Measurements from ENCODE around the gene MMD2. TPM values are rescaled to one million over a fixed set of nuclear protein-coding genes. Genes with fewer than 3 reads are reported as not detected.

Gene MMD2
- total and polyA plus RNA-seq, 2 experiments from 2014 or later: 0.11 to 0.38 TPM

DNA sequence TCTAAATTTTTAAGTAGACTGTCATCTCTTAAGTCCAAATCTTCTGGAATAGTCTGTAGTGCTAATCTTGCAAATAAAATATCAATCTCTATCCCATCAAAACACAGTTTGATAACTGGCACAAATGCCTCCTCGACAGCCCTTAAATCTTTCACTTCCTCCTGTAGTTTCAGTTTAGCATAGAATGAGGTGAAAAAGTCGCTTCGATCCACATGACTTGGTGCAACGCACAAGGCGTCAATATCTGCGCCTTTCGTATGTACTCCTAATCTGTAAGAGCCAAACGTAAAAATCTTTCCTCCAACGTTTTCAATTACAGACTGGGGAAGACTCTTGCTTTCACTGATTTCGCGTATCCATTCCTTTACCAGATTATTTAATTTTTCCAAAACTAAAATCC lies 97.8 kb downstream of the MMD2 start (continued):
- TF ChIP-seq, protein P1, sequence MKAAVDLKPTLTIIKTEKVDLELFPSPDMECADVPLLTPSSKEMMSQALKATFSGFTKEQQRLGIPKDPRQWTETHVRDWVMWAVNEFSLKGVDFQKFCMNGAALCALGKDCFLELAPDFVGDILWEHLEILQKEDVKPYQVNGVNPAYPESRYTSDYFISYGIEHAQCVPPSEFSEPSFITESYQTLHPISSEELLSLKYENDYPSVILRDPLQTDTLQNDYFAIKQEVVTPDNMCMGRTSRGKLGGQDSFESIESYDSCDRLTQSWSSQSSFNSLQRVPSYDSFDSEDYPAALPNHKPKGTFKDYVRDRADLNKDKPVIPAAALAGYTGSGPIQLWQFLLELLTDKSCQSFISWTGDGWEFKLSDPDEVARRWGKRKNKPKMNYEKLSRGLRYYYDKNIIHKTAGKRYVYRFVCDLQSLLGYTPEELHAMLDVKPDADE (IDR thresholded peaks at IDR 0.05): no peak
- TF ChIP-seq EZH2 (IDR thresholded peaks at IDR 0.05; ENCODE audit: low read depth, unreplicated experiment) (no peak), CREB1 (CRISPR knock-in tag; IDR thresholded peaks at IDR 0.05; ENCODE audit: low read depth) (no peak)

GRCh38 chr7:4857189-4857588 lies 101.8 kb downstream of the MMD2 start:
- H3K27me3 Mint-ChIP-seq (ENCODE audit: insufficient read depth, low read depth, poor library complexity): peaks cover 5% of the 10 kb centered on the region
- no peak overlapping the region for H3K27ac Mint-ChIP-seq
- Histone ChIP-seq H3K4me3 (no peak overlapping the region), H3K9me2 (ENCODE audit: insufficient read depth) (no peaks in the 10 kb centered on the region), H4K20me1 (replicated peaks; ENCODE audit: insufficient read depth) (no peaks in the 10 kb centered on the region; the same call in 1 of the 2 replicates), H3K36me3 (ENCODE audit: insufficient read depth) (no peaks in the 10 kb centered on the region), H2AFZ (no peak overlapping the region), H3K4me1 (ENCODE audit: insufficient read depth) (no peaks in the 10 kb centered on the region), H3F3A (replicated peaks; ENCODE audit: low read depth) (no peaks in the 10 kb centered on the region), H3K27me3 (ENCODE audit: insufficient read depth) (peaks cover 9% of the 10 kb centered on the region; the same call in 1 of the 2 replicates), H3K79me2 (replicated peaks; ENCODE audit: insufficient read depth) (no peaks in the 10 kb centered on the region), H3K27ac (ENCODE audit: low read depth) (no peak overlapping the region), H3K4me2 (no peak overlapping the region)
- H3K4me3 Mint-ChIP-seq: no peak overlapping the region
- DNase-seq (ENCODE audit: low spot score) (no peak), ATAC-seq (no peak)
- no peaks in the 10 kb centered on the region for H3K4me1 Mint-ChIP-seq
- H3K36me3 Mint-ChIP-seq (ENCODE audit: low read depth): no peaks in the 10 kb centered on the region
- H3K9me3 Mint-ChIP-seq: peaks cover 6% of the 10 kb centered on the region
- no peak for TF ChIP-seq STAT1 (IDR thresholded peaks at IDR 0.05; ENCODE audit: unreplicated experiment)
- no peak for TF ChIP-seq NANOG (IDR thresholded peaks at IDR 0.05; ENCODE audit: borderline replicate concordance)
- TF ChIP-seq CREB1 (CRISPR knock-in tag; IDR thresholded peaks at IDR 0.05; ENCODE audit: low read depth): no peak
- no peak for TF ChIP-seq ZNF331 (CRISPR knock-in tag; IDR thresholded peaks at IDR 0.05; ENCODE audit: low read depth)
- no peak for TF ChIP-seq EZH2 (IDR thresholded peaks at IDR 0.05; ENCODE audit: low read depth, unreplicated experiment)
- TF ChIP-seq, protein P2, sequence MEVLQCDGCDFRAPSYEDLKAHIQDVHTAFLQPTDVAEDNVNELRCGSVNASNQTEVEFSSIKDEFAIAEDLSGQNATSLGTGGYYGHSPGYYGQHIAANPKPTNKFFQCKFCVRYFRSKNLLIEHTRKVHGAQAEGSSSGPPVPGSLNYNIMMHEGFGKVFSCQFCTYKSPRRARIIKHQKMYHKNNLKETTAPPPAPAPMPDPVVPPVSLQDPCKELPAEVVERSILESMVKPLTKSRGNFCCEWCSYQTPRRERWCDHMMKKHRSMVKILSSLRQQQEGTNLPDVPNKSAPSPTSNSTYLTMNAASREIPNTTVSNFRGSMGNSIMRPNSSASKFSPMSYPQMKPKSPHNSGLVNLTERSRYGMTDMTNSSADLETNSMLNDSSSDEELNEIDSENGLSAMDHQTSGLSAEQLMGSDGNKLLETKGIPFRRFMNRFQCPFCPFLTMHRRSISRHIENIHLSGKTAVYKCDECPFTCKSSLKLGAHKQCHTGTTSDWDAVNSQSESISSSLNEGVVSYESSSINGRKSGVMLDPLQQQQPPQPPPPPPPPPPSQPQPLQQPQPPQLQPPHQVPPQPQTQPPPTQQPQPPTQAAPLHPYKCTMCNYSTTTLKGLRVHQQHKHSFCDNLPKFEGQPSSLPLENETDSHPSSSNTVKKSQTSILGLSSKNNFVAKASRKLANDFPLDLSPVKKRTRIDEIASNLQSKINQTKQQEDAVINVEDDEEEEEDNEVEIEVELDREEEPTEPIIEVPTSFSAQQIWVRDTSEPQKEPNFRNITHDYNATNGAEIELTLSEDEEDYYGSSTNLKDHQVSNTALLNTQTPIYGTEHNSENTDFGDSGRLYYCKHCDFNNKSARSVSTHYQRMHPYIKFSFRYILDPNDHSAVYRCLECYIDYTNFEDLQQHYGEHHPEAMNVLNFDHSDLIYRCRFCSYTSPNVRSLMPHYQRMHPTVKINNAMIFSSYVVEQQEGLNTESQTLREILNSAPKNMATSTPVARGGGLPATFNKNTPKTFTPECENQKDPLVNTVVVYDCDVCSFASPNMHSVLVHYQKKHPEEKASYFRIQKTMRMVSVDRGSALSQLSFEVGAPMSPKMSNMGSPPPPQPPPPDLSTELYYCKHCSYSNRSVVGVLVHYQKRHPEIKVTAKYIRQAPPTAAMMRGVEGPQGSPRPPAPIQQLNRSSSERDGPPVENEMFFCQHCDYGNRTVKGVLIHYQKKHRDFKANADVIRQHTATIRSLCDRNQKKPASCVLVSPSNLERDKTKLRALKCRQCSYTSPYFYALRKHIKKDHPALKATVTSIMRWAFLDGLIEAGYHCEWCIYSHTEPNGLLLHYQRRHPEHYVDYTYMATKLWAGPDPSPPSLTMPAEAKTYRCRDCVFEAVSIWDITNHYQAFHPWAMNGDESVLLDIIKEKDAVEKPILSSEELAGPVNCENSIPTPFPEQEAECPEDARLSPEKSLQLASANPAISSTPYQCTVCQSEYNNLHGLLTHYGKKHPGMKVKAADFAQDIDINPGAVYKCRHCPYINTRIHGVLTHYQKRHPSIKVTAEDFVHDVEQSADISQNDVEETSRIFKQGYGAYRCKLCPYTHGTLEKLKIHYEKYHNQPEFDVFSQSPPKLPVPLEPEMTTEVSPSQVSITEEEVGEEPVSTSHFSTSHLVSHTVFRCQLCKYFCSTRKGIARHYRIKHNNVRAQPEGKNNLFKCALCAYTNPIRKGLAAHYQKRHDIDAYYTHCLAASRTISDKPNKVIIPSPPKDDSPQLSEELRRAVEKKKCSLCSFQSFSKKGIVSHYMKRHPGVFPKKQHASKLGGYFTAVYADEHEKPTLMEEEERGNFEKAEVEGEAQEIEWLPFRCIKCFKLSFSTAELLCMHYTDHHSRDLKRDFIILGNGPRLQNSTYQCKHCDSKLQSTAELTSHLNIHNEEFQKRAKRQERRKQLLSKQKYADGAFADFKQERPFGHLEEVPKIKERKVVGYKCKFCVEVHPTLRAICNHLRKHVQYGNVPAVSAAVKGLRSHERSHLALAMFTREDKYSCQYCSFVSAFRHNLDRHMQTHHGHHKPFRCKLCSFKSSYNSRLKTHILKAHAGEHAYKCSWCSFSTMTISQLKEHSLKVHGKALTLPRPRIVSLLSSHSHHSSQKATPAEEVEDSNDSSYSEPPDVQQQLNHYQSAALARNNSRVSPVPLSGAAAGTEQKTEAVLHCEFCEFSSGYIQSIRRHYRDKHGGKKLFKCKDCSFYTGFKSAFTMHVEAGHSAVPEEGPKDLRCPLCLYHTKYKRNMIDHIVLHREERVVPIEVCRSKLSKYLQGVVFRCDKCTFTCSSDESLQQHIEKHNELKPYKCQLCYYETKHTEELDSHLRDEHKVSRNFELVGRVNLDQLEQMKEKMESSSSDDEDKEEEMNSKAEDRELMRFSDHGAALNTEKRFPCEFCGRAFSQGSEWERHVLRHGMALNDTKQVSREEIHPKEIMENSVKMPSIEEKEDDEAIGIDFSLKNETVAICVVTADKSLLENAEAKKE (CRISPR knock-in tag; IDR thresholded peaks at IDR 0.05): no peak
- TF ChIP-seq EZH2phosphoT487 (IDR thresholded peaks at IDR 0.05; ENCODE audit: unreplicated experiment): no peak
- TF ChIP-seq JUNB (IDR thresholded peaks at IDR 0.05; ENCODE audit: unreplicated experiment): no peak
- TF ChIP-seq, protein P3, sequence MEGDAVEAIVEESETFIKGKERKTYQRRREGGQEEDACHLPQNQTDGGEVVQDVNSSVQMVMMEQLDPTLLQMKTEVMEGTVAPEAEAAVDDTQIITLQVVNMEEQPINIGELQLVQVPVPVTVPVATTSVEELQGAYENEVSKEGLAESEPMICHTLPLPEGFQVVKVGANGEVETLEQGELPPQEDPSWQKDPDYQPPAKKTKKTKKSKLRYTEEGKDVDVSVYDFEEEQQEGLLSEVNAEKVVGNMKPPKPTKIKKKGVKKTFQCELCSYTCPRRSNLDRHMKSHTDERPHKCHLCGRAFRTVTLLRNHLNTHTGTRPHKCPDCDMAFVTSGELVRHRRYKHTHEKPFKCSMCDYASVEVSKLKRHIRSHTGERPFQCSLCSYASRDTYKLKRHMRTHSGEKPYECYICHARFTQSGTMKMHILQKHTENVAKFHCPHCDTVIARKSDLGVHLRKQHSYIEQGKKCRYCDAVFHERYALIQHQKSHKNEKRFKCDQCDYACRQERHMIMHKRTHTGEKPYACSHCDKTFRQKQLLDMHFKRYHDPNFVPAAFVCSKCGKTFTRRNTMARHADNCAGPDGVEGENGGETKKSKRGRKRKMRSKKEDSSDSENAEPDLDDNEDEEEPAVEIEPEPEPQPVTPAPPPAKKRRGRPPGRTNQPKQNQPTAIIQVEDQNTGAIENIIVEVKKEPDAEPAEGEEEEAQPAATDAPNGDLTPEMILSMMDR (conservative IDR thresholded peaks at IDR 0.05; ENCODE audit: low read depth in 2 of 2): no peak
- no peak for TF ChIP-seq POLR2AphosphoS5 (IDR thresholded peaks at IDR 0.05; ENCODE audit: low read depth)
- TF ChIP-seq ZNF114 (CRISPR knock-in tag; IDR thresholded peaks at IDR 0.05): no peak
- no peak for TF ChIP-seq REST (IDR thresholded peaks at IDR 0.05; ENCODE audit: unreplicated experiment)

Measured in GM23338 (cell line).